HG03064 (cell line): Measurements from ENCODE around the gene MGLL.
"Not testable (repeated sequence)": the region's sequence is repeated elsewhere in the genome, so short reads cannot be mapped to it uniquely, and the experiment has no call there.

Source experiments
- ATAC-seq: cut with Tn5 transposase; IDR thresholded peaks from one replicate; pipeline ENCODE4 v1.9.1; 2021; ENCODE audit warnings: low read depth; ENCODE audit not compliant: unreplicated experiment

MGLL gene

GRCh38 chr3:127697551-127698240 is 124.6 kb downstream of the MGLL start:
- no peak for ATAC-seq

GRCh38 chr3:127694467-127695215 is 127.7 kb downstream of the MGLL start:
- no peak for ATAC-seq

GRCh38 chr3:127693336-127693843 is 128.9 kb downstream of the MGLL start:
- no peak for ATAC-seq

- ATAC-seq: no peak
Measured at GRCh38 chr3:127692501-127693335, 129.6 kb downstream of the MGLL start.

- ATAC-seq: no peak
Measured at GRCh38 chr3:127691974-127692373, 130.3 kb downstream of the MGLL start.

- no peak for ATAC-seq
Measured at GRCh38 chr3:127691489-127691888, 130.8 kb downstream of the MGLL start.

- no peak for ATAC-seq
Measured at GRCh38 chr3:127690823-127691452, 131.4 kb downstream of the MGLL start.

- no peak for ATAC-seq
Measured at GRCh38 chr3:127690106-127690505, 132.2 kb downstream of the MGLL start.

GRCh38 chr3:127689266-127689860 is 133.0 kb downstream of the MGLL start:
- no peak for ATAC-seq

- no peak for ATAC-seq
Measured at GRCh38 chr3:127688416-127689265, 133.7 kb downstream of the MGLL start.

- no peak for ATAC-seq
Measured at GRCh38 chr3:127688022-127688415, 134.3 kb downstream of the MGLL start.

GRCh38 chr3:127687228-127687737 is 135.0 kb downstream of the MGLL start:
- no peak for ATAC-seq

- ATAC-seq: no peak
Measured at GRCh38 chr3:127686512-127686894, 135.8 kb downstream of the MGLL start.

GRCh38 chr3:127685708-127686511 is 136.4 kb downstream of the MGLL start:
- ATAC-seq: no peak

GRCh38 chr3:127684871-127685707 is 137.2 kb downstream of the MGLL start:
- no peak for ATAC-seq

GRCh38 chr3:127682561-127682960 is 139.8 kb downstream of the MGLL start:
- ATAC-seq: no peak

- ATAC-seq: not testable (repeated sequence)
Measured at GRCh38 chr3:127682175-127682554, 140.2 kb downstream of the MGLL start.
